Common myeloid progenitor, CD34-positive (primary cell): ENCODE results near the gene JPH4.

Experiments
- CTCF ChIA-PET: fragments of 350-600 bp; sonication (Branson Sonifier 250); formaldehyde crosslinking; loops from one replicate; lab custom pipeline; 2021; ENCODE audit warnings: antibody characterized with exemption; lab: Charles Lee
- POLR2A ChIA-PET: fragments of 350-600 bp; sonication (Branson Sonifier 250); formaldehyde crosslinking; loops from one replicate; lab custom pipeline; 2021; ENCODE audit warnings: antibody characterized with exemption; lab: Charles Lee
- DNase-seq, 3 donors: peaks; one replicate each; pipeline versions ENCODE4 v3.0.0 to v3.0.0-alpha.2; 2013
- H3K27ac ChIP-seq, 2 experiments: 1 replicate in 1 of 2; 2 replicates in 1 of 2; pipeline ENCODE4 v1.7.0; 2013; ENCODE audit warnings: inconsistent platforms in 2 of 2, low read length in 2 of 2, mild to moderate bottlenecking in 2 of 2, low read depth in 1 of 2, moderate library complexity in 1 of 2; ENCODE audit not compliant: severe bottlenecking in 2 of 2, insufficient read depth in 1 of 2, poor library complexity in 1 of 2
- H3K27me3 ChIP-seq, 5 experiments: replicated peaks in 2 of 5; 1 replicate in 3 of 5; 2 replicates in 2 of 5; pipeline versions ENCODE4 v1.6.1 to v1.7.0; 2013; ENCODE audit warnings: low read length in 4 of 5, mild to moderate bottlenecking in 2 of 5, moderate library complexity in 2 of 5, inconsistent platforms in 1 of 5; ENCODE audit not compliant: insufficient read depth in 5 of 5, control insufficient read depth in 4 of 5
- H3K36me3 ChIP-seq, 4 experiments: 1 replicate in 2 of 4; 2 replicates in 2 of 4; pipeline versions ENCODE4 v1.6.1 to v1.7.0; 2013; ENCODE audit warnings: low read length in 3 of 4, control low read depth in 1 of 4, mild to moderate bottlenecking in 1 of 4; ENCODE audit not compliant: control insufficient read depth in 4 of 4, insufficient read depth in 4 of 4
- H3K4me1 ChIP-seq, 4 experiments: 1 replicate in 3 of 4; 2 replicates in 1 of 4; pipeline versions ENCODE4 v1.6.1 to v1.7.1; 2013; ENCODE audit warnings: low read length in 3 of 4, mild to moderate bottlenecking in 3 of 4, control low read depth in 1 of 4, inconsistent platforms in 1 of 4, moderate library complexity in 1 of 4; ENCODE audit not compliant: control insufficient read depth in 4 of 4, insufficient read depth in 4 of 4; ENCODE audit errors: control extremely low read depth in 1 of 4
- H3K4me3 ChIP-seq, 7 experiments: 1 replicate in 4 of 7; 2 replicates in 3 of 7; pipeline versions ENCODE4 v1.5.1 to v1.7.0; 2013; ENCODE audit warnings: mild to moderate bottlenecking in 7 of 7, low read length in 6 of 7, moderate library complexity in 6 of 7, inconsistent platforms in 2 of 7, low read depth in 2 of 7, control low read depth in 1 of 7; ENCODE audit not compliant: insufficient read depth in 4 of 7, control insufficient read depth in 1 of 7; ENCODE audit errors: extremely low read depth in 1 of 7
- H3K9me3 ChIP-seq, 5 experiments: 1 replicate in 4 of 5; 2 replicates in 1 of 5; pipeline versions ENCODE4 v1.6.1 to v1.7.1; 2013; ENCODE audit warnings: low read length in 4 of 5, mild to moderate bottlenecking in 2 of 5, inconsistent platforms in 1 of 5, low read depth in 1 of 5, moderate library complexity in 1 of 5; ENCODE audit not compliant: control insufficient read depth in 4 of 5, insufficient read depth in 2 of 5; ENCODE audit errors: control extremely low read depth in 1 of 5
- WGBS: methylation state at CpG from one replicate; pipeline ENCODE4 v1.1.5; 2013; ENCODE audit not compliant: insufficient coverage; 5-methylcytosine and 5-hydroxymethylcytosine counted together

JPH4 gene

GRCh38 chr14:23544511-23545447, 33.8 kb downstream of the JPH4 start:
- ChIA-PET POLR2A (no interaction called here), CTCF (interaction anchor here (1.2 to 6.2 kb wide), 2 partner anchors 14 to 18 kb away, joined by 3 to 44 read pairs; no protein-coding TSS in a partner anchor)
- peaks cover 0 to 12% (median 0%) of the 10 kb centered on the region in 5 experiments for H3K27me3 ChIP-seq
- H3K9me3 ChIP-seq, result no peaks in the 10 kb centered on the region
- no peaks in the 10 kb centered on the region for H3K4me1 ChIP-seq
- no peak overlapping the region for H3K27ac ChIP-seq
- DNase-seq, result no peak
- H3K36me3 ChIP-seq, result no peaks in the 10 kb centered on the region
- WGBS, result 86% methylated on average over 22 of the region's 25 CpGs
- H3K4me3 ChIP-seq, result no peak overlapping the region

- H3K4me1 ChIP-seq, result no peaks in the 10 kb centered on the region
- POLR2A ChIA-PET, result no interaction called here
- no peaks in the 10 kb centered on the region for H3K36me3 ChIP-seq
- H3K27ac ChIP-seq, result no peak overlapping the region
- no peak for DNase-seq
- CTCF ChIA-PET, result interaction anchor here (0.8 to 7.9 kb wide), 4 partner anchors 13 to 65 kb away, joined by 3 to 134 read pairs (median 70); no protein-coding TSS in a partner anchor
- H3K4me3 ChIP-seq, result no peak overlapping the region
- H3K27me3 ChIP-seq, result peaks cover 0 to 3% (median 0%) of the 10 kb centered on the region in 5 experiments
- WGBS, result 98% methylated on average over 4 of the region's 5 CpGs
- H3K9me3 ChIP-seq, result no peaks in the 10 kb centered on the region
Observed at GRCh38 chr14:23543403-23543802, 35.2 kb downstream of the JPH4 start.

GRCh38 chr14:23542261-23542660, 36.3 kb downstream of the JPH4 start:
- Histone ChIP-seq H3K36me3 (no peaks in the 10 kb centered on the region), H3K27ac (no peak overlapping the region), H3K4me1 (peaks cover 0 to 4% (median 0%) of the 10 kb centered on the region in 4 experiments), H3K4me3 (no peak overlapping the region), H3K27me3 (no peaks in the 10 kb centered on the region), H3K9me3 (no peaks in the 10 kb centered on the region)
- WGBS, result 91% methylated on average over 5 of the region's 5 CpGs
- ChIA-PET CTCF (interaction anchor here (0.6 to 7.9 kb wide), 8 partner anchors 8 to 713 kb away, joined by 3 to 134 read pairs (median 6); no protein-coding TSS in a partner anchor), POLR2A (no interaction called here)
- no peak for DNase-seq

- Histone ChIP-seq H3K27me3 (no peaks in the 10 kb centered on the region), H3K4me1 (peaks cover 0 to 4% (median 0%) of the 10 kb centered on the region in 4 experiments), H3K9me3 (no peaks in the 10 kb centered on the region), H3K4me3 (no peak overlapping the region), H3K27ac (no peak overlapping the region), H3K36me3 (no peaks in the 10 kb centered on the region)
- 100% methylated on average over 3 of the region's 4 CpGs for WGBS
- POLR2A ChIA-PET, result no interaction called here
- no peak for DNase-seq
- CTCF ChIA-PET, result interaction anchor here (1.0 to 7.9 kb wide), 12 partner anchors 9 to 280 kb away, joined by 3 to 134 read pairs (median 4); no protein-coding TSS in a partner anchor
Observed at GRCh38 chr14:23540141-23540469, 38.5 kb downstream of the JPH4 start.

- WGBS, result 60% methylated on average over 9 of the region's 10 CpGs
- Histone ChIP-seq H3K27me3 (no peaks in the 10 kb centered on the region), H3K27ac (no peak overlapping the region), H3K4me1 (peaks cover 0 to 4% (median 0%) of the 10 kb centered on the region in 4 experiments), H3K36me3 (no peaks in the 10 kb centered on the region), H3K4me3 (no peak overlapping the region), H3K9me3 (no peaks in the 10 kb centered on the region)
- ChIA-PET POLR2A (no interaction called here), CTCF (interaction anchor here (1.0 to 7.9 kb wide), 18 partner anchors 9 to 279 kb away, joined by 3 to 134 read pairs (median 4); partner anchors contain the start of gene NGDN)
- peak; percentile 36 to 51 (median 39) for DNase-seq
Observed at GRCh38 chr14:23539248-23540140, 39.1 kb downstream of the JPH4 start.

GRCh38 chr14:23538785-23539184, 39.8 kb downstream of the JPH4 start:
- Histone ChIP-seq H3K27me3 (no peaks in the 10 kb centered on the region), H3K27ac (no peak overlapping the region), H3K36me3 (no peaks in the 10 kb centered on the region), H3K4me3 (no peak overlapping the region), H3K4me1 (peaks cover 0 to 4% (median 0%) of the 10 kb centered on the region in 4 experiments), H3K9me3 (no peaks in the 10 kb centered on the region)
- CTCF ChIA-PET, result interaction anchor here (1.0 to 7.9 kb wide), 14 partner anchors 8 to 69 kb away, joined by 3 to 134 read pairs (median 4); partner anchors contain the start of gene NGDN
- POLR2A ChIA-PET, result no interaction called here
- 98% methylated on average over 5 of the region's 7 CpGs for WGBS
- no peak for DNase-seq
